Measurements from ENCODE around the gene DDR1.
"Not testable (repeated sequence)": the region's sequence is repeated elsewhere in the genome, so short reads cannot be mapped to it uniquely, and the experiment has no call there.

The DDR1 gene

DNA sequence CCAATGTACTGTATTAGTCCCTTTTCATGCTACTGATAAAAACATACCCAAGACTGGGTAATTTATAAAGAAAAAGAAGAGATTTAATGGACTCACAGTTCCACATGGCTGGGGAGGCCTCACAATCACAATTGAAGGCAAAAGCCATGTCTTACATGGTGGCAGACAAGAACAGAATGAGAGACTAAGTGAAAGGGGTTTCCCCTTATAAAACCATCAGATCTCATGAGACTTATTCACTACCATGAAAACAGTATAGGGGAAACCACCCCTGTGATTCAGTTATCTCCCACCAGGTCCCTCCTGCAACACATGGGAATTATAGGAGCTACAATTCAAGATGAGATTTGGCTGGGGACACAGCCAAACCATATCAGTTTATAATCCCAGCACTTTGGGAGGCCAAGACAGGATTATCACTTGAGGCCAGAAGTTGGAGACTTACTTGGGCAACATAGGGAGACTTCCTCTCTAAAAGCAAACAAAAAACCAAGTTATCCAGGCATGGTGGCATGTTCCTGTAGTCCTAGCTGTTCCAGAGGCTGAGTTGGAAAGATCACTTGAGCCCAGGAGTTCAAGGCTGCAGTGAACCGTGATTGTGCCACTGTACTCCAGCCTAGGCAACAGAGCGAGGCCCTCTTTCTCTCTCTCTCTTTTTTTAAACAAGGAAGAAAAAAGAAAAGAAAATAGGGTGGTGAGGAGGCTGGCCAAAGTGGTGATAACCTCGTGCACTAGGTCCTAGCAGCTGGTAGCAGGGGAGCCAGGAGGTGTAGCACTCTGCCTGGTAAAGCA is 22.9 kb upstream of the DDR1 start:
- no peaks in the 10 kb centered on the region; the same call in none of the 2 replicates for H3K9me3 ChIP-seq
- no peaks in the 10 kb centered on the region for H3K27me3 ChIP-seq
- H3K4me1 ChIP-seq: no peaks in the 10 kb centered on the region
- DNase-seq: no peak
- H3K36me3 ChIP-seq: no peaks in the 10 kb centered on the region
- TF ChIP-seq CTCF (IDR thresholded peaks at IDR 0.05; ENCODE audit: low read depth, low read length): no peak
- no peak overlapping the region for H3K4me3 ChIP-seq (ENCODE audit: low read depth, low read length)

- Histone ChIP-seq H3K36me3 (no peaks in the 10 kb centered on the region), H3K4me3 (ENCODE audit: low read depth, low read length) (no peak overlapping the region), H3K27me3 (no peaks in the 10 kb centered on the region), H3K9me3 (no peaks in the 10 kb centered on the region; the same call in none of the 2 replicates), H3K4me1 (no peaks in the 10 kb centered on the region)
- DNase-seq: no peak
- TF ChIP-seq CTCF (IDR thresholded peaks at IDR 0.05; ENCODE audit: low read depth, low read length): no peak
Observed at GRCh38 chr6:30862156-30862875, 22.0 kb upstream of the DDR1 start.

DNA sequence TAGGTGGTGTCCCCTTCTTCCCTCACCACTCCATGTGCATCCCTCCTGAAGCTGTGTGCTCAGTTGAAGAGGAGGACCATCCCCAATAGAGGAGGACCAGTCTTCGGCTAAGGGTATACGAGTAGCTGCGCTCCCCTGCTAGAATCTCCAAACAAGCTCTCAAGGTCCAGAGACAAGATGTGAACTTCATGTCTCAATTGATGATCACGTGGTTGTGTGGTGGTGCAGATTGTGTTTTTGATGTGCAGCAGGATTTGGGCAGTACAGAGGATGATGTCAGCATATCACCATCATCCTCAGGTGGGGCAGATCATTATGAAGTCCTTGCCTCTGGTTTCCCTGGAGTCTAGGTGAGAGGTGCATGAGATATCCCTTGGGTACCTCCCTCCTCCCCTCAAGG is 20.0 kb upstream of the DDR1 start:
- no peaks in the 10 kb centered on the region for H3K36me3 ChIP-seq
- TF ChIP-seq CTCF (IDR thresholded peaks at IDR 0.05; ENCODE audit: low read depth, low read length): no peak
- no peaks in the 10 kb centered on the region for H3K27me3 ChIP-seq
- DNase-seq: no peak
- H3K4me3 ChIP-seq (ENCODE audit: low read depth, low read length): no peak overlapping the region
- H3K4me1 ChIP-seq: no peaks in the 10 kb centered on the region
- no peaks in the 10 kb centered on the region; the same call in none of the 2 replicates for H3K9me3 ChIP-seq

GRCh38 chr6:30869241-30869749 is 15.0 kb upstream of the DDR1 start:
- not testable (repeated sequence) for H3K4me1 ChIP-seq; H3K27me3 ChIP-seq; H3K9me3 ChIP-seq; DNase-seq; H3K4me3 ChIP-seq (ENCODE audit: low read depth, low read length); H3K36me3 ChIP-seq

- H3K9me3 ChIP-seq: no peaks in the 10 kb centered on the region
- H3K36me3 ChIP-seq: no peaks in the 10 kb centered on the region
- no peak overlapping the region for H3K4me3 ChIP-seq (ENCODE audit: low read depth, low read length)
- no peak for TF ChIP-seq CTCF (IDR thresholded peaks at IDR 0.05; ENCODE audit: low read depth, low read length)
- no peaks in the 10 kb centered on the region for H3K27me3 ChIP-seq
- DNase-seq: no peak
- H3K4me1 ChIP-seq: no peaks in the 10 kb centered on the region
Observed at GRCh38 chr6:30870546-30870945, 13.8 kb upstream of the DDR1 start.

- no peaks in the 10 kb centered on the region for H3K4me1 ChIP-seq
- no peaks in the 10 kb centered on the region for H3K9me3 ChIP-seq
- H3K36me3 ChIP-seq: no peaks in the 10 kb centered on the region
- no peak overlapping the region for H3K4me3 ChIP-seq (ENCODE audit: low read depth, low read length)
- no peaks in the 10 kb centered on the region for H3K27me3 ChIP-seq
- no peak for DNase-seq
- TF ChIP-seq CTCF (IDR thresholded peaks at IDR 0.05; ENCODE audit: low read depth, low read length): no peak
Observed at GRCh38 chr6:30871592-30872183, 12.6 kb upstream of the DDR1 start.
